Stomach (tissue), 4 donors: ENCODE measurements around the gene ABCA1.
"Not testable (repeated sequence)": the region's sequence is repeated elsewhere in the genome, so short reads cannot be mapped to it uniquely, and the experiment has no call there.

Experiments used
- POLR2A ChIP-seq, 4 donors: fragments of 450-650 bp; IDR thresholded peaks; one replicate each; pipeline ENCODE4 v1.6.1; 2016; ENCODE audit warnings: antibody characterized with exemption in 4 of 4, control low read depth in 2 of 4, mild to moderate bottlenecking in 1 of 4, moderate library complexity in 1 of 4
- TF ChIP-seq, protein P1 (sequence below), 7 experiments: fragments of 450-650 bp in 4 of 7; fragments of 200-600 bp in 3 of 7; sonication (generic) in 3 of 7; IDR thresholded peaks; one replicate each; pipeline ENCODE4 v1.5.1; 2016 to 2019; ENCODE audit warnings: antibody characterized with exemption in 7 of 7, control low read depth in 2 of 7, mild to moderate bottlenecking in 1 of 7

DNA sequence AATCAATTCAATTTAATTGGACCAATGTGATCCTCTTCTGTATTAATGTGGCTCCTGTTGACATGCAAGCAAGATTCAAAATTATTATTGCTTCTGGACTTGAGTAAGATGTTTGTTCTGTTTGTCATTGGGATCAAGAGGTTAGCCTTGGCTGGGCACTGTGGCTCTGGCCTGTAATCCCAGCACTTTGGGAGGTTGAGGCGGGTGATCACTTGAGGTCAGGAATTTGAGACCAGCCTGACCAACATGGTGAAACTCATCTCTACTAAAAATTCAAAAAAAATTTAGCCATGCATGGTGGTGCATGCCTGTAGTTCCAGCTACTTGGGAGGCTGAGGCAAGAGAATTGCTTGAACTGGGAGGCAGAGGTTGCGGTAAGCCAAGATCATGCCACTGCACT, 5.1 kb upstream of the ABCA1 start:
- TF ChIP-seq, protein P1, sequence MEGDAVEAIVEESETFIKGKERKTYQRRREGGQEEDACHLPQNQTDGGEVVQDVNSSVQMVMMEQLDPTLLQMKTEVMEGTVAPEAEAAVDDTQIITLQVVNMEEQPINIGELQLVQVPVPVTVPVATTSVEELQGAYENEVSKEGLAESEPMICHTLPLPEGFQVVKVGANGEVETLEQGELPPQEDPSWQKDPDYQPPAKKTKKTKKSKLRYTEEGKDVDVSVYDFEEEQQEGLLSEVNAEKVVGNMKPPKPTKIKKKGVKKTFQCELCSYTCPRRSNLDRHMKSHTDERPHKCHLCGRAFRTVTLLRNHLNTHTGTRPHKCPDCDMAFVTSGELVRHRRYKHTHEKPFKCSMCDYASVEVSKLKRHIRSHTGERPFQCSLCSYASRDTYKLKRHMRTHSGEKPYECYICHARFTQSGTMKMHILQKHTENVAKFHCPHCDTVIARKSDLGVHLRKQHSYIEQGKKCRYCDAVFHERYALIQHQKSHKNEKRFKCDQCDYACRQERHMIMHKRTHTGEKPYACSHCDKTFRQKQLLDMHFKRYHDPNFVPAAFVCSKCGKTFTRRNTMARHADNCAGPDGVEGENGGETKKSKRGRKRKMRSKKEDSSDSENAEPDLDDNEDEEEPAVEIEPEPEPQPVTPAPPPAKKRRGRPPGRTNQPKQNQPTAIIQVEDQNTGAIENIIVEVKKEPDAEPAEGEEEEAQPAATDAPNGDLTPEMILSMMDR (IDR thresholded peaks at IDR 0.05), result not testable (repeated sequence)
- TF ChIP-seq POLR2A (IDR thresholded peaks at IDR 0.05), result not testable (repeated sequence)
